SU-DHL-6 (cell line): ENCODE results near the gene TRH.
"Not testable (repeated sequence)": the region's sequence is repeated elsewhere in the genome, so short reads cannot be mapped to it uniquely, and the experiment has no call there.

Experiments
- EZH2phosphoT487 ChIP-seq: fragments of 200-600 bp; sonication (generic), shearing (Covaris generic); conservative IDR thresholded peaks from 2 replicates; pipeline ENCODE4 v1.6.1; 2018; ENCODE audit warnings: mild to moderate bottlenecking, antibody characterized with exemption, low read length, moderate library complexity, mixed read lengths
- TF ChIP-seq, protein P1 (sequence below): fragments of 200-600 bp; sonication (generic); IDR thresholded peaks from one replicate; pipeline ENCODE4 v1.5.1; 2017; ENCODE audit warnings: antibody characterized with exemption, mild to moderate bottlenecking, low read length, moderate library complexity; ENCODE audit not compliant: insufficient read depth, poor library complexity, severe bottlenecking

GRCh38 chr3:130012108-130012507 is 37.6 kb downstream of the TRH start:
- TF ChIP-seq, protein P1, sequence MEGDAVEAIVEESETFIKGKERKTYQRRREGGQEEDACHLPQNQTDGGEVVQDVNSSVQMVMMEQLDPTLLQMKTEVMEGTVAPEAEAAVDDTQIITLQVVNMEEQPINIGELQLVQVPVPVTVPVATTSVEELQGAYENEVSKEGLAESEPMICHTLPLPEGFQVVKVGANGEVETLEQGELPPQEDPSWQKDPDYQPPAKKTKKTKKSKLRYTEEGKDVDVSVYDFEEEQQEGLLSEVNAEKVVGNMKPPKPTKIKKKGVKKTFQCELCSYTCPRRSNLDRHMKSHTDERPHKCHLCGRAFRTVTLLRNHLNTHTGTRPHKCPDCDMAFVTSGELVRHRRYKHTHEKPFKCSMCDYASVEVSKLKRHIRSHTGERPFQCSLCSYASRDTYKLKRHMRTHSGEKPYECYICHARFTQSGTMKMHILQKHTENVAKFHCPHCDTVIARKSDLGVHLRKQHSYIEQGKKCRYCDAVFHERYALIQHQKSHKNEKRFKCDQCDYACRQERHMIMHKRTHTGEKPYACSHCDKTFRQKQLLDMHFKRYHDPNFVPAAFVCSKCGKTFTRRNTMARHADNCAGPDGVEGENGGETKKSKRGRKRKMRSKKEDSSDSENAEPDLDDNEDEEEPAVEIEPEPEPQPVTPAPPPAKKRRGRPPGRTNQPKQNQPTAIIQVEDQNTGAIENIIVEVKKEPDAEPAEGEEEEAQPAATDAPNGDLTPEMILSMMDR = not testable (repeated sequence)
- TF ChIP-seq EZH2phosphoT487 = not testable (repeated sequence)
